Right lobe of liver (tissue), 4 donors: ENCODE measurements around the gene SNX10.

Experiments used
- CTCF ChIP-seq, 4 donors: fragments of 200-600 bp in 3 of 4; fragments of 450-650 bp in 1 of 4; IDR thresholded peaks; one replicate each; pipeline versions ENCODE4 v1.5.1 to v1.8.0; 2016 to 2022; ENCODE audit warnings: antibody characterized with exemption in 4 of 4, mild to moderate bottlenecking in 2 of 4
- POLR2A ChIP-seq: fragments of 450-650 bp; IDR thresholded peaks from one replicate; pipeline ENCODE4 v1.6.1; 2017; ENCODE audit warnings: antibody characterized with exemption, mild to moderate bottlenecking
- donor health status: DM: no; HTN: no; CAD: no.
- donor health status: DM: no; HTN: no; CAD: no.
- donor health status: DM: no; HTN: yes; CAD: no.

GRCh38 chr7:26337232-26337865, 45.7 kb downstream of the SNX10 start:
- no peak for TF ChIP-seq CTCF (IDR thresholded peaks at IDR 0.05)
- no peak for TF ChIP-seq POLR2A
